Measurements from ENCODE around the gene COG5.

DNA sequence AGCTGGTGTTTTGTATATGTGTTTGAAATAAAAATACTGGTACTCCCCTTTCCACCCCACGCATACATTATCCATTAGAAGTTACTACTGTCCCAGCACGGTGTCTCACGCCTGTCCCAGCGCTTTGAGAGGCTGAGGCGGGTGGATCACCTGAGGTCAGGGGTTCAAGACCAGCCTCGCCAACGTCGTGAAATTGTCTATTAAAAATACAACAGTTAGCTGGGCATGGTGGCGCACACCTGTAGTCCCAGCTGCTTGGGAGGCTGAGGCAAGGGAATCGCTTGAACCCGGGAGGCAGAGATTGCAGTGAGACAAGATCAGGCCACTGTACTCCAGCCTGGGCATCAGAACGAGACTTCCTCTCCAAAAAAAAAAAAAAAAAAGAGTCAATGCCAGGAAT lies 392.2 kb downstream of the COG5 start:
- TF ChIP-seq, protein P1, sequence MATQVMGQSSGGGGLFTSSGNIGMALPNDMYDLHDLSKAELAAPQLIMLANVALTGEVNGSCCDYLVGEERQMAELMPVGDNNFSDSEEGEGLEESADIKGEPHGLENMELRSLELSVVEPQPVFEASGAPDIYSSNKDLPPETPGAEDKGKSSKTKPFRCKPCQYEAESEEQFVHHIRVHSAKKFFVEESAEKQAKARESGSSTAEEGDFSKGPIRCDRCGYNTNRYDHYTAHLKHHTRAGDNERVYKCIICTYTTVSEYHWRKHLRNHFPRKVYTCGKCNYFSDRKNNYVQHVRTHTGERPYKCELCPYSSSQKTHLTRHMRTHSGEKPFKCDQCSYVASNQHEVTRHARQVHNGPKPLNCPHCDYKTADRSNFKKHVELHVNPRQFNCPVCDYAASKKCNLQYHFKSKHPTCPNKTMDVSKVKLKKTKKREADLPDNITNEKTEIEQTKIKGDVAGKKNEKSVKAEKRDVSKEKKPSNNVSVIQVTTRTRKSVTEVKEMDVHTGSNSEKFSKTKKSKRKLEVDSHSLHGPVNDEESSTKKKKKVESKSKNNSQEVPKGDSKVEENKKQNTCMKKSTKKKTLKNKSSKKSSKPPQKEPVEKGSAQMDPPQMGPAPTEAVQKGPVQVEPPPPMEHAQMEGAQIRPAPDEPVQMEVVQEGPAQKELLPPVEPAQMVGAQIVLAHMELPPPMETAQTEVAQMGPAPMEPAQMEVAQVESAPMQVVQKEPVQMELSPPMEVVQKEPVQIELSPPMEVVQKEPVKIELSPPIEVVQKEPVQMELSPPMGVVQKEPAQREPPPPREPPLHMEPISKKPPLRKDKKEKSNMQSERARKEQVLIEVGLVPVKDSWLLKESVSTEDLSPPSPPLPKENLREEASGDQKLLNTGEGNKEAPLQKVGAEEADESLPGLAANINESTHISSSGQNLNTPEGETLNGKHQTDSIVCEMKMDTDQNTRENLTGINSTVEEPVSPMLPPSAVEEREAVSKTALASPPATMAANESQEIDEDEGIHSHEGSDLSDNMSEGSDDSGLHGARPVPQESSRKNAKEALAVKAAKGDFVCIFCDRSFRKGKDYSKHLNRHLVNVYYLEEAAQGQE (IDR thresholded peaks at IDR 0.05; ENCODE audit: unreplicated experiment): no peak
- TF ChIP-seq EZH2 (IDR thresholded peaks at IDR 0.05; ENCODE audit: low read depth, unreplicated experiment): no peak
- TF ChIP-seq, protein P2, sequence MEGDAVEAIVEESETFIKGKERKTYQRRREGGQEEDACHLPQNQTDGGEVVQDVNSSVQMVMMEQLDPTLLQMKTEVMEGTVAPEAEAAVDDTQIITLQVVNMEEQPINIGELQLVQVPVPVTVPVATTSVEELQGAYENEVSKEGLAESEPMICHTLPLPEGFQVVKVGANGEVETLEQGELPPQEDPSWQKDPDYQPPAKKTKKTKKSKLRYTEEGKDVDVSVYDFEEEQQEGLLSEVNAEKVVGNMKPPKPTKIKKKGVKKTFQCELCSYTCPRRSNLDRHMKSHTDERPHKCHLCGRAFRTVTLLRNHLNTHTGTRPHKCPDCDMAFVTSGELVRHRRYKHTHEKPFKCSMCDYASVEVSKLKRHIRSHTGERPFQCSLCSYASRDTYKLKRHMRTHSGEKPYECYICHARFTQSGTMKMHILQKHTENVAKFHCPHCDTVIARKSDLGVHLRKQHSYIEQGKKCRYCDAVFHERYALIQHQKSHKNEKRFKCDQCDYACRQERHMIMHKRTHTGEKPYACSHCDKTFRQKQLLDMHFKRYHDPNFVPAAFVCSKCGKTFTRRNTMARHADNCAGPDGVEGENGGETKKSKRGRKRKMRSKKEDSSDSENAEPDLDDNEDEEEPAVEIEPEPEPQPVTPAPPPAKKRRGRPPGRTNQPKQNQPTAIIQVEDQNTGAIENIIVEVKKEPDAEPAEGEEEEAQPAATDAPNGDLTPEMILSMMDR (conservative IDR thresholded peaks at IDR 0.05; ENCODE audit: low read depth in 2 of 2): no peak
- no peak for TF ChIP-seq NANOG (IDR thresholded peaks at IDR 0.05; ENCODE audit: borderline replicate concordance)
- no peak for TF ChIP-seq POLR2AphosphoS5 (IDR thresholded peaks at IDR 0.05; ENCODE audit: low read depth)
- no peak for TF ChIP-seq EZH2phosphoT487 (IDR thresholded peaks at IDR 0.05; ENCODE audit: unreplicated experiment)
- TF ChIP-seq STAT1 (IDR thresholded peaks at IDR 0.05; ENCODE audit: unreplicated experiment): no peak
- TF ChIP-seq, protein P3, sequence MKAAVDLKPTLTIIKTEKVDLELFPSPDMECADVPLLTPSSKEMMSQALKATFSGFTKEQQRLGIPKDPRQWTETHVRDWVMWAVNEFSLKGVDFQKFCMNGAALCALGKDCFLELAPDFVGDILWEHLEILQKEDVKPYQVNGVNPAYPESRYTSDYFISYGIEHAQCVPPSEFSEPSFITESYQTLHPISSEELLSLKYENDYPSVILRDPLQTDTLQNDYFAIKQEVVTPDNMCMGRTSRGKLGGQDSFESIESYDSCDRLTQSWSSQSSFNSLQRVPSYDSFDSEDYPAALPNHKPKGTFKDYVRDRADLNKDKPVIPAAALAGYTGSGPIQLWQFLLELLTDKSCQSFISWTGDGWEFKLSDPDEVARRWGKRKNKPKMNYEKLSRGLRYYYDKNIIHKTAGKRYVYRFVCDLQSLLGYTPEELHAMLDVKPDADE (IDR thresholded peaks at IDR 0.05): no peak
- no peak for TF ChIP-seq JUNB (IDR thresholded peaks at IDR 0.05; ENCODE audit: unreplicated experiment)
- no peak for TF ChIP-seq ZNF331 (CRISPR knock-in tag; IDR thresholded peaks at IDR 0.05; ENCODE audit: low read depth)
